Activated CD4-positive, alpha-beta T cell treated with anti-CD3 and anti-CD28 coated beads for 24 hours (primary cell): Measurements from ENCODE around the gene EIF5B.
"Not testable (repeated sequence)": the region's sequence is repeated elsewhere in the genome, so short reads cannot be mapped to it uniquely, and the experiment has no call there.

Experiments used
- DNase-seq, 2 donors: peaks; one replicate each; pipeline ENCODE4 v3.0.0-alpha.2; 2020; ENCODE audit warnings: low read depth in 2 of 2

The EIF5B gene

DNA sequence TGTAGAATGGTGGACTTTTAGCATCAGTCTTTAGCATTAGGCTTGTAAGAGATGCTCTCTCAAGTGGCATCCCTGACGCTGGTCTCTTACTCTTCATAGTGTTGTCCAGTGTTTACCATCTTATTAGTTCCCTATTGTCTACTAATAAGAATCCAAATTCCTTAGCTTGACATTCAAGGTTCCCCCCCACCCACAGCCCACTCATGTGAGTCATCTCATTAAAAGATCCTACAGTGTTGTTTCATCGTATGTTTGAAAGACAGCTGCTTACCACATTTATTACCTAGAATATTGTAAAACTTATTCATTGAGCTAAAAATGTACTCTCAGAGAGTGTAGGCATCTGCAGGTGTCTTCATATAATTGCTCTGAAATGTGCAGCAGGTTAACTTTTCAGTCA lies 28.5 kb downstream of the EIF5B start:
- no peak for DNase-seq

DNA sequence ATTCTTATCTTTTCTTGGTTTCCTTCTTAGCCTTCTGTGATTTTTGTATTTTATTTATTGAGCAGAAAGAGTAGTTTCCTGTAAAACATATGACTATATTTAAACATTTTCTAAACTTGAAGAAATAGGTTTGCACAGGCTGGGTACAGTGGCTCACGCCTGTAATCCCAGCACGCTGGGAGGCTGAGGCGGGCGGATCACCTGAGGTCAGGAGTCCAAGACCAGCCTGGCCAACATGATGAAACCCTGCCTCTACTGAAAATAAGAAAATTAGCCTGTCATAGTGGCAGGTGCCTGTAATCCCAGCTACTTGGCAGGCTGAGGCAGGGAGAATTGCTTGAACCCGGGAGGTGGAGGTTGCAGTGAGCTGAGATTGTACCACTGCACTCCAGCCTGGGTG lies 31.7 kb downstream of the EIF5B start:
- not testable (repeated sequence) for DNase-seq

DNA sequence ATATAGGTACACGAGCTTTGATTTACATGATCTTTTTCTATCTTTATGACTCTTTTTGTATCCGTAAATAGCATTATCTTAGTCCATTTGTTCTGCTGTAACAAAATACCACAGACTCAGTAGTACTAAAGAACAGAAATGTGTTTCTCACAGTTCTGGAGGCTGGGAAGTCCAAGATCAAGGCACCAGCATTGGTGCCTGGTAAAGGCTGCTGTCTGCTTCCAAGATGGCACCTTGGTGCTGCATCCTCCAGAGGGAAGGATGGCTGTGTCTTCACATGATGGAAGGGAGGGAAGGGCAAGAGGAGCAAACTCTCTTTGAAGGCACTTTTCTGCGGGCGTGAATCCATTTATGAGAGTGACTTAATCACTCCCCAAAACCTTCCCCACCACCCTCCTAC lies 36.0 kb downstream of the EIF5B start:
- no peak for DNase-seq

DNA sequence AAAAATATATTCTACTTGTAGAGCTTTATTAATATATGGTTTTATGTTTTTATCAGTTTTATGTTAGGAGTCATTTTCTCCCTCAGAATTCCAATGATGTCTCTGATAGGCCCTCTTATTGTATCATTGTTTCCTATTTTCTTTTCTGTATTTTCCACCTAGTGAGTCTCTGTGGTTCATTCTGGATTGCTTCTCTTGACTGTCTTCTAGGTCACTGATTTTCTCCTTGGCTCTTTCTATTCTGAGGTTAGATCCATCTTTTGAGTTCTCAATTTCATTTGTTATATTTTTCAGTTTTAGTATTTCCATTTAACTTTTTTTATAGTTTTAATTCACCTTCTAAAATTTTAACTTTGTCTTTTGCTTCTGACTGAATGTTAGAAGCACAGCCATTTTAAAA lies 37.6 kb downstream of the EIF5B start:
- no peak for DNase-seq

DNA sequence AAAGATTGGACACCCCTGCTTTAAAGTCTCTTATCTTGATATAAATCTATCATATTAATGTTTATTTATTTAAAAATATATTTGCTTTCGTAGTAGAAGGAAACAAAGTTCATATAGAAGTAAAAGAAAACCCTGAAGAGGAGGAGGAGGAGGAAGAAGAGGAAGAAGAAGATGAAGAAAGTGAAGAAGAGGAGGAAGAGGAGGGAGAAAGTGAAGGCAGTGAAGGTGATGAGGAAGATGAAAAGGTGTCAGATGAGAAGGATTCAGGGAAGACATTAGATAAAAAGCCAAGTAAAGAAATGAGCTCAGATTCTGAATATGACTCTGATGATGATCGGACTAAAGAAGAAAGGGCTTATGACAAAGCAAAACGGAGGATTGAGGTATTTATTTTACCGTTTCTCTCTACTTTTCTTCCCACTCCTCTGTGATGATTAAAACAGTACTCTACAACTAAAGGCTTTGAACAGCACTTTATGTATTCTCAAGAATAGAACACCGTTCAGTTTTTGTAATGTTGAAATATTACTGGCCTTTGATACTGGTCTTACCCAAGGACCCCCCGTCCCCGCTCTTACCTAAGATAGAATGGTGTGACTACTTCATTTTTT lies 39.2 kb downstream of the EIF5B start:
- no peak for DNase-seq

DNA sequence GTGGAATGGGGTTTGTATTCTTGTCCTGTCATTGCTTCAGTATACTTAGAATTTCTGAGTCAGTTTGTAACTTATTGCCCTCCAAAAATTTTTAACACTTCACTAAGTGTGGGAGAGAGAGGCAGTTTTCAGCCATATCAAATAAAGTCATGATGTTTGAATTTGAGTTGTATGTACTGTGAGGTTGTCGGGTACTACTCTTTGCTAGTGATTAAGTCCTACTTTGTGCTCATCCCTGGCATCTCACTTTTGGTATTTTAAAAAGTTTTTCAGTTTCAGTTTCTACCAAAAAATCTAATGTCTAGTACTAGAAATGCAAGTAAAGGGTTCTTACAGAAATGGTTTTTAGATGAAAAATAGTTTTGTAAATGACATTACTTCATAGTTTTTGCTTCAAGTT lies 40.7 kb downstream of the EIF5B start:
- no peak for DNase-seq

DNA sequence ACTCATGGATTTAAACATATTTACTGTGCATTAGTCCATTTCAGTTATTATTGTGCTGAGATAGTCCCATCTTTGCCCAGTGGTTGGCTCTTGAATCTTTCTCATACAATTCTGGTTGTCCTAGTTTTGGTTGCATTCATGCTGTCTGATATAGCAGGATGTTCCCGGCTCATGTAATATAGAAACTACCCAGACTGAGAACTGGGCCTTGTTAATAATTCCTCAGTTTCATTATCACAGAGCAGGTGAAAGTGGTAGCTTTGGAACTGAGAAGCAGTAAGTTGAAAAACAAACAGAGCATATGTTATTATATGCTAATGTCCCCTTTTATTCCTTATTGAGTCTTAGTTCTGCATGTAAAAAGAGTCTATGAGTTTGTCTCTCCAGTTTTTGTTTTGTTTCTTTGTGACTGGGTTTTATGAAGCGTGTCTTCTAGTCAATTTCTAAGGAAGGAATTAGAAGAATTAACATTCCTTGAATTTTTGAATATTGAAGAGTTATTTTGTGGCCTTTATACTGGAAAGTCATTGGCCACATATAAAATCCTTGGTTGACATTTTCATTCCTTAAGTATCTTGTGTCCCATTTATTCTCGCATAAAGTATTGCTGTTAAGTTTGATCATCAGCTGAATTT lies 43.3 kb downstream of the EIF5B start:
- no peak for DNase-seq

DNA sequence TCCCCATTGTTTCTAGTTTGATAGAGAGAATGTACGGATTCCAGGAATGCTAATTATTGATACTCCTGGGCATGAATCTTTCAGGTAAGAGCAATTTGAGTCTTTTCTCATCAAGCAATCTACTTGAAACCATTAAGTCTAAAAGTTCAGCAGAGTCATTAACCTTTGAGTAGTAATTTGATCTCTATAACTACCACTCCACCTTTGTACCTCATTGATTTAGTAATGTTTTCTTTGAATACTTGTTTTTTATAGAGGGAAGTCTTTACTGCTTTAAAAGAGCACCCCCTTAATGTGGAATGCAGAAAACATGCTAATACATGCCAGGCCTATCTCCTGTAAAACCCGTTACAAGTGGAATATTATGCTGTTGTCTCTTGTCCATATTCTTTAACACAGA lies 45.0 kb downstream of the EIF5B start:
- DNase-seq, result no peak

DNA sequence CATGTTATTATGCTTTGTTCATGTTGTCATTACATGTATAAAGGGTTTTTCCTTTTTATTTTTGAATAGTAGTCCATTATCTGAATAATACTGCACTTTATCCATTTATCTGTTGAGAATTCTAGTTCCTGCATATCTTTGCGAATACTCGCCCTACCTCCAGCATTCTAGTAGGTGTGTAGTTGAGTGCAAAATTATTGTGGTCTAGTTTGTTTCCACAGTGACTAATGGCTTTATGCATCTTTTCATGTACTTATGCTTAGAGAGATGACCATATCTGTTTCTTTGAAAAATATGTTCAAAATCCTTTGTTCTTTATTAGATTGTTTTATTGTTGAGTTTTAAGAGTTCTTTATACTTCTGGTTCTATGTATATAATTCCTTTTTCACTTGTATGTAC lies 48.8 kb downstream of the EIF5B start:
- DNase-seq, result no peak

DNA sequence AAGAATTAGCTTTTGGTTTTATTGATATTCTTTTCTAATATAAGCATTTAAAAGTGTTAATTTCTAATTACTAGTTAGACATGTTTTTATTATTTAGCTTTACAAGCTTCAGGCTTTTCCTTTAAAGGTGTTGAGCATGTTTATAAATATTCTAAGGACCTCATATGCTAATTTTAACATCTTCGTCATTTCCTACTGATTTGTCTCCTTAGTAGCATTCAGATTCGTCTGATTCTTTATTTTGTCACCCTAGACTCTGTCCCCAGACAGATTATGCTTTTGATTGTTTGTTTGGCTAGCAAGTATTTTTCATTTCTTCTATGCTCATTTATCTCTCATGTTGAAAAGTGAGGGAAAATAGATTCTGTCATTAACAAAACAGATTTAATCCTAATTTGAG lies 51.7 kb downstream of the EIF5B start:
- DNase-seq, result no peak

DNA sequence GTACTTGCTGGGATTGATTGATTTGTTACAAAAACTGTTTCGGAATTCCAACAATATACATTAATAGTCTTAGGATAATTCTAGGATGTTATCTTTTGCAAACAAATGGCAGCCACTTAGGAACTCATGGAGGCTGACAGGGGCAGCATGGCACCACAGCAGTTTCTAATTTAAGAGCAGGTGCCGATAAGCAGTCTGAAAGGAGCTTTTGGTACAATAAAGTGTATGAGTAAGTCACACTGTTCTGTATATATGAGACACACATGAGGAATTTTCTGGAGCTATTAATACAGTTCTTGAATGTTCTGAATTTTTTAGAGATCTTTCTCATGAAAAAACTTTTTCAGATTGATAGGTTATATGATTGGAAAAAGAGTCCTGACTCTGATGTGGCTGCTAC lies 52.2 kb downstream of the EIF5B start:
- DNase-seq, result no peak

DNA sequence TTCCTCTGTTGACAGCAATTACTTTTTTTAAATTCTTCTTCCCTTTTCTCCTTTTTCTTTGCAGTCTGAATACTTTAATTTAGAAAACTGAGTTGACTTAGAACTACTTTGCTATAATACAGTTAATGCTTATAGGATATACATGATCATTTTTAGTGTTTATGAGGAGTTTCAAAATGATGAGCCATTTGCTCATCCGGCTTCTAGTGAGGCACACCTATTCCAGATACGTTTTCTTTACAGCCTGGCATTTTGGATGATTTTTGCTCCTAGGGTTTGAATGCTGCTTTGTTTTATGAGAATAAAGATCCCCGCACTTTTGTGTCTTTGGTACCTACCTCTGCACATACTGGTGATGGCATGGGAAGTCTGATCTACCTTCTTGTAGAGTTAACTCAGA lies 52.8 kb downstream of the EIF5B start:
- DNase-seq, result no peak

DNA sequence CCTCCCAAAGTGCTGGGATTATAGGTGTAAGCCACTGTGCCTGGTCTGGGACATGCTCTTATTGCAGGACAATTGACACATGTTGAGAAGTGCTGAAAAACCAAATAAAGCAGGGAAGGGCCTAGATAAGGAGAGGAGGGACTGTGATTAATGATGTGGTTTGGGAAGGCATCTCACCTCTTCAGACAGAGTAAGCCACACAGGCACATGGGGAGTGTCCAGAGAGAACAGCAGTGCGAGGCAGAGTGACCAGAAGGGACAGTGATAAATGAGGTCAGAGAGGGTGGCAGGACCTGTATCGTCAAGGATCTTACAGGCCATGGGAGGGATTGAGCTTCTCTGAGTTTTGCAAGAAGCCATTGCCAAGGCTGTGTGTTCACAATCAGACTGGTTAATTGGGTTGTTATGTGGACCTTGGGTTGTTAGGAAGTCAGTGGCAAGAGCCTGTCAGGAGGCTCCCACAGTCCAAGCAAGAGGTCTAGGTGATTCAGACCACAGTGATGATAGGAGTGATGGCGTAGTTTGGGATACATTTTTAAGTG lies 58.5 kb downstream of the EIF5B start:
- DNase-seq, result no peak

DNA sequence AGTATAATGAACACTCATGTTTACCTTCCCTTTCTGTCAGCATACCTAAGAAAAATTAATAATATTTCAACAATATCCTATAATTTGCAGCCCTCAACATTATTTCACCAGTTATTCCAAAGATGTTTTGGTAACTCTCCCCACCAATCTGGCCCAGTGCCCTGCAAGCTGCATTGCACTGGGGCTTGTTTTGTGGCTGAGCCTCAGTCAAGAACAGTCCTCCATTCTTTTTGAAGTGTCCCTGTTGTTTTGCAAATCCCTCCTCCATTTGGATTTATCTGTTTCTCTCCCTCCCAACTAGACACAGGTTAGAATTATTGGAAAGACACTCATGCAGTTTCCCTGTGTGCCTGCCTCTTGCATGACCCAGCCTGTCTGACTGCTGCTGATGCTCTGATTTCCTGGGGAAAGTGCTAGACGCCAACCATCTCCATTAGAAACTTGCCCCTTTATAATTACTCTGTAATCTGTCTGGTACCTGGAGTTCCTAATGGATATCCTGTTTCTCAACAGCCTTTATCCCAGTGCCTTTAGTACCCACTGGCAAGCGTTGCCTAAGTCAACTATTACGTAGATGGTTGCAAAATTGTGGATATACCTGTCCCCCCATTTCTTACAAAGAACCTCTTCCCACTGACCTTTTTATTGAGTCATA lies 60.2 kb downstream of the EIF5B start:
- no peak for DNase-seq

DNA sequence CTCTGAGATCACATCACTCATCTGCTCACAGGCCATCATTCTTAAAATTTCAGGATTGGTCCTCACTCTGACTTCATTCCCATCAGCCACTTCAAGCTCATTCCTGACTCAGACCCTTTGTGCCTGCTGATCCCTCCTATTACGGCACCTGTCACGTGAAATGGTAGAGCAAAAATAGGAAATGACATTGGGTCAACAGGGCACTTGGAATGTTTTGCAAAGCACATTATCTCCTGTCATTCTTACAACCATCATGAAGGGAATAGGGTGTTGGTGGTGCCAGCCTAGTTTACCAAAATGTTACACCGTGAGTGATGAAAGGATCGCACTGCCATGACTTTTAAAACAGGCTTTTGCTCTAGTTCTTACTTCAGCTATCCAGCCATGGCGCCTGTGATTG lies 61.1 kb downstream of the EIF5B start:
- no peak for DNase-seq

DNA sequence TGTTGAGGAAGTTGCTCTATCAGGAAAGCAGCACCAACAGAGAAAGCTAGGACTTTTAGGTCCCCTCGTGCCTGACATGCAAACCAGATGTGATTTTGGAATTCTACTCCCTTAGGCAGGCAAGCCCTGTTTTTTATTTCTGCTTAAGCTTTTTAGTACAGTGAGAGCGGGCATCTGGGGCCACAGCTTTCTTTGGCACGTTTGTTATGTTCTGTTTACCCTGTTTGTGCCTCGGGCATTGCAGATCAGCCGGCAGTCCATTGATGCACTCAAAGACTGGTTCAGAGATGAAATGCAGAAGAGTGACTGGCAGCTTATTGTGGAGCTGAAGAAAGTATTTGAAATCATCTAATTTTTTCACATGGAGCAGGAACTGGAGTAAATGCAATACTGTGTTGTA lies 61.9 kb downstream of the EIF5B start:
- DNase-seq, result no peak

DNA sequence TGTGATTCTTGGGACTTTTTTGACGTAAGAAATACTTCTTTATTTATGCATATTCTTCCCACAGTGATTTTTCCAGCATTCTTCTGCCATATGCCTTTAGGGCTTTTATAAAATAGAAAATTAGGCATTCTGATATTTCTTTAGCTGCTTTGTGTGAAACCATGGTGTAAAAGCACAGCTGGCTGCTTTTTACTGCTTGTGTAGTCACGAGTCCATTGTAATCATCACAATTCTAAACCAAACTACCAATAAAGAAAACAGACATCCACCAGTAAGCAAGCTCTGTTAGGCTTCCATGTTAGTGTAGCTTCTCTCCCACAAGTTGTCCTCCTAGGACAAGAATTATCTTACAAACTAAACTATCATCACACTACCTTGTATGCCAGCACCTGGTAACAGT lies 62.6 kb downstream of the EIF5B start:
- DNase-seq, result no peak

DNA sequence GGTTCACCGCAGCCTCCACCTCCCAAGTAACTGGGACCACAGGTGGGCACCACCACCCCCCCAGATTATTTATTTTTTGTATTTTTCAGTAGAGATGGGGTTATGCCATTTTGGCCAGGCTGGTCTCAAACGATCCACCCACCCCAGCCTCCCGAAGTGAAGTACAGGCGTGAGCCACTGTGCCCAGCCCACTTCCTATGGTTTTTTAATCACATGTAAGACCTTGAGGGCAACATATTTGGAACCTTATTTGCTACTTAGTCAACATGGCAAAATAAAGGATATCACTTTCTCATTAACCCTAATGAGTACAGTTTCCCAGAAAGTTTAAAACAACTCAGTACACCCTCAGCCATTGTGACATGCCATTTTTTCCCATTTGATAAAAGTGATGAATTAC lies 64.7 kb downstream of the EIF5B start:
- no peak for DNase-seq

DNA sequence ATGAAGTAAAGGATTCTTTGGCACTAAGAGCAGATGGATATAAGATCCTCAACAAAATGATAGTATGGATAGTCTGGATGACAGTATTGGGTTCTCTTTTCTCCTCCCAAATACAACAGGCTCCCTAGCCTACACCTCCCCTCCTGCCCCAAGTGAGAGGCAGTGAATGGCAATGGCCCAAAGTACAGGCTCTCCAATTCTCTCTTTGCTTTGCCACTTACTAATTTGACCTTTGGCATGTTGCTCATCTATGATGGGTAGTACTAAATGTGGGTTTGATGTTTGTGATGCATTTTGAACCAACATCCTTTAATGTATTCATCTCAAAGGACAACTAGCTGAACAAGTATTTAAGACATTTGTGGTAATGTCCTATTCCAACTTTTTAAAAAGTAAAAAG lies 65.9 kb downstream of the EIF5B start:
- DNase-seq, result no peak

DNA sequence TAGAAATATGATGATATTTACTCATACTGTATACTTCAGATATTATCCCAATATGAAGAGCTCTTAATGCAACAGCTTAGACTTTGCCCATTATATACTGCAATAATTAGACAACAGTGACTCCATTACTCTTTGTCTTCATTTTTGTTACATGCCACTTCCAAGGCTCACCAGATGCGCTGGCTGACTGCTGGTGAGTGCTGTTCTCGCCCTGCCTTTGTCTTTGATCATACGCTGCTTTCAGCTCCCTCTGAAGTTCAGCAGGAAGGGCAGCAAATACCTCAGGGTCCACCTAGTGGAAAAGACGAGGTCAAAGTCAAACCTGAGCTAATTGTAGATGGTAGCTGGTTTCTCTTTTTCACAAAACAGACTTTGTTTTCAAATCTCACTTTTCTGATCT lies 66.3 kb downstream of the EIF5B start:
- no peak for DNase-seq

DNA sequence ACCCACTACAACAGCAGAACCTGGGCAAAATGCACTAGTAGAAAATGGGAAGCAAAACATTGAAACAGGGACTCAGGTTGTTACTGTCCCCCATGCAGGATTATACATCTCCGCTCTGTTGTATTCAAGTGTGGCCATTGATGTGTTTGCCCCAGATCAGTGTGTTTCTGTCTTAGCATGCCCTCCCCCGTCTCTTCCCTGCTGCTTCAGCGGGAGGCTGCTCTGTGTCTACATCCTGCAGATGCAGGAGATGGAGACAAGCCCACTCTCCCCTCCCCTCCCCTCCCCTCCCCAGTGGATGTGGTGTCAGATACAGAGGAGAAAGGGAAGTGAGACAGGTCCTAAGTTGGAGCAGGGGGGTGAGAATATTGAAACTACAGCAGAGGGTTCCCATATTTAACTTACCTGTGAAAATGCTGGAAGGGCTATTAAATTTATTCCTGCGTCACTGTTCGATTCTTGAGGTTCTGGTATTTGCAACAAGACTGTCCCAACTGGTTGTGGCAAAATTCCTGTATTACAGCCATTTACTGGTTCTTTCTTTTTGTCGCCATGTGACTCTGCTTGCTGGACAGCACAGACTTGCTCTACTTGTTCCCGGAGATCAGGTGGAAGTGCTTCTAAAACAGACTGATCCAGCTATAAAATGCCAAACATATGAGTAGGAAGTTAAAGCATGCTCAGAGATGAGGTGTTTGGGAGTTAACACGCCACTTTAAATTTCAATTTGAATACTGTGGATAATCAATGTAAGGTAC lies 67.0 kb downstream of the EIF5B start:
- DNase-seq, result no peak

DNA sequence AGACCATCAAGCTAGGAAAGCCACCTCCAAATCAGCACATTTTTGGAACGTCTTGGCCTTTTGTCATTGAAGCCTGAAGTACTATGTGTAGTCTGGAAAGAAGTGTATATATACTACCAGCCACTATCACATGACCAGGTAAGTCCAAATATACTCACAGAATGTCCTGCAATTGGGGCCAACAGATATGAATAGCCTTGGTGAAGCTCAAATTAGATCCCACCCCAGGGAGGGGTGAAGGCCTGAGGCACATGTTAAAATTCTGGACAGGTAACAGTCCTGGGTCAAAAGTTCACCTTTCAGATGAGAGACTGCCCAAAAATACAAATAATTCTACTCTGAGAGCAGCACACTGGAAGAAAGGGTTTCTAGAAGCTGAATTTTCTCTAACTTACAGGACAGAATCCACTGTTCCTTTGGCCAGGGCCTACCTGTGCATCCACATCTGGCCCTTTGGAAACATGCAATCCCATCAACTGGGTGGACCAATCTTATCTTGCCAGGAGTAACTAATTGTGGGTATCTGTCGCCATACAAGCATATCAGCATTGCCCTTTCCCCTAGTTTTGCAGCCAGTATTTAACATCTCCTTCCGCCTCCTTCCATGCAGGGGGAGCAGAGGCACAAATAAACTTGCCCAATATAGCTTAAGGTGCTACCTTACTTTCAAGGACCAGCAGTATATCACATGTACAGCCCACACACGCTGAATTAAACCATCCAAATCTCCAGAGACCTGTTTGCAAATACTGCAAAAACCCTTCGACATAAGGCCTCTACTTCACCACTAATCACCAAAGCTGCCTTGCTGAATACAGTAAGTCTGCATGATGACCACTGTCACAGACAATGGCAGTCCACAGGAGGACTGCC lies 67.8 kb downstream of the EIF5B start:
- DNase-seq, result no peak
